GM18508 (cell line): ENCODE results near the gene POLR2I.

Experiments used
- ATAC-seq: cut with Tn5 transposase; IDR thresholded peaks from one replicate; pipeline ENCODE4 v1.9.1; 2021; ENCODE audit warnings: moderate number of reproducible peaks; ENCODE audit not compliant: insufficient read depth, unreplicated experiment

The POLR2I gene

DNA sequence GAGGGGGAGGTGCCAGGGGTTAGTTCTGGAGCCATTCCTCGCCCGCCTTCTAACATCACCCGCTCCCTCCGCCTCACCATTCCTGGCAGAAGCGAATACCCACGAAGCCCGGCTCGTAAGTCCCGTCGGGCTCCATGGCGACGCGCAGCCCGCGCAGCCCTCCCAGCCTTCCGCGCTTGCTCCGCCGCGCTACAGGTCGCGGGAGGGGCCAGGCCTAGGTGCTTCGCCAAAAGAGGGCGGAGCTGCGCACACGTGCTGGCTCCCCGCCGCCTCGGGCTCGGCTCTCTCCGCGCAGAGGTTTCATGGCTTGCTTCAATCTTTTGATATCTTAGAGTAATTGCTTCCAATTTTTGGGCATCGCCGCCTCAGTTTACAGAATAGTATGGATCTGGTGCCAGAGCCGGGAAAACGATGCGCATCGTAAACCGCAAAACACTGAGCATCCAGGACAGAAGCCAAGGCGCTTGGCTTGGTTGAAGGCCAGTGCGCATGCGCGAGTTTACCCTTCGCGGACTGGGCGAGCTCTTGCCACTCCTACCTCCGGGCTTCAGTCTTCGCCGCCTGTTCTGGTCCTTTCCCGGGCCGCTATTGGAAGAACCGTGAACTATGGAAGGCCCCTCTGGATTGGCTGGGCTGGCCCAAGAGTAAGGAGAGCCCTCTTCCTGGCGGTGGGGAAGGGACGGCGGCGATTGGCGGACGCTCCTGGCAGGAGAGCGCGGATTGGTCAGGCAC is at the start of gene POLR2I:
TSS of gene POLR2I (minus strand) at position 155 of the 732 bp plus-strand sequence. CDS start at position 136, 19 bp downstream.
- ATAC-seq: peak; percentile 58

DNA sequence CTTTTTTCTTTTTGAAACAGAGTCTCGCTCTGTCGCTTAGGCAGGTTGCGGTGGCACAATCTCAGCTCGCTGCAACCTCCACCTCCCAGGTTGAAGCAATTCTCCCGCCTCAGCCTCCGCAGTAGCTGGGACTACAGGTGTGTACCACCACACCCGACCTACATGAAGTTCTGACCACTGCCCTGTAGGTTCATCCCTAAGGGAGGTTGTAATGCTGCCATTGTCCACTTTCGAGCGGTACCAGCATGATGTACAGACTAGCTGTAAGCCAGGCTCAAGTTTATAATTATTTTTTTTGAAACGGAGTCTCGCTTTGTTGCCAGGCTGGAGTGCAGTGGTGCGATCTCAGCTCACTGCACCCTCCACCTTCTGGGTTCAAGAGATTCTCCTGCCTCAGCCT is 49.1 kb upstream of the POLR2I start:
- no peak for ATAC-seq

- ATAC-seq: no peak
Measured at GRCh38 chr19:36160821-36161596, 46.3 kb upstream of the POLR2I start.

DNA sequence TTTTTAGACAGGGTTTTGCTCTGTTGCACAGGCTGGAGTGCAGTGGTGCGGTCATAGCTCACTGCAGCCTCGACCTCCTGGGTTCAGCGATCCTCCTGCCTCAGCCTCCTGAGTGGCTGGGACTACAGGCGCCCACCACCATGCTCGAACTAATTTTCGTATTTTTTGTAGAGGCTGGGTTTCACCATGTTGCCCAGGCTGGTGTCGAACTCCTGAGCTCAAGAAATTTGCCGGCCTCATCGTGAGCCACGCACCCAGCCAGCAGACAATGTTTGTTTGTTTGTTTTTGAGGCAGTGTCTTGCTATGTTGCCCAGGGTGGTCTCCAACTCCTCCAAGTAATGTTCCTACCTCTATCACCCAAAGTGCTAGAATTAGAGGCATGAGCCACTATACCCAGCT is 38.5 kb upstream of the POLR2I start:
- no peak for ATAC-seq

DNA sequence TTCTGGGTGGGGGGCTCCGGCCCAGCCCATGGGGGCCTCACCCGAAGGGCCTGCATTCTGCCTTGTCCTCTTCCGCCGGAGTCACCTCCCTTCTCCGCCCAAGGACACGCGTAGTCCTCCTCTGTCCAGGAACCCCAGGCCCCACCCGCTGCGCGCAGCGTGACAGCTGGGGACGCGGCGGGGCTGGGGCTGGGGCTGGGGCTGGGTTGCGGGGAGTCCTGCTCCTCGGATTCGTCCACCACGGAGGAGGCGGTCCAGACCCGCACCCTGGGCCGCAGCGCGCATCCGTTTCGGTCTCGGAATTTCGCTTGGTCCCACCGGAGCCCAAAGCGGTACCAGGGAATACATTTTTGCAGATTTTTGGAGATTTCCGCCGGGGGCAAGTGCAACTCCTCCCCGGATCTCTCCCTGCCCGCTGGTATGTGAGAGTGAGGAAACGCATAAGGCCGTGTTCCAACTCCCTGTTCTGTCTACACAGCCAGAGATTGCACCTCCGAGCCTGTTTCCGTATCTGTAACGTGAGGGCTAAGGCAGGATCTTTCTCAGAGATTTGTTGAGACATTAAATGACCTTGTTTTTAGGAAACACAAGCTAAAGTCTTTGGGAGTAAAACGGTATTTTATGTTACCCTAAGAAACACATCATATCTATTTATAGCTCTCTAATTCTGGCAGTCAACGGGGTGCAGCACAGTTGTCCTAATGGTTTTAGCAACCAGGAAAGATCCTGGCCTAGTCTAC is 37.8 kb upstream of the POLR2I start, which contains the start of gene COX7A1:
TSS of gene COX7A1 (minus strand) at position 96 of the 740 bp plus-strand sequence. CDS start at position 56, 40 bp downstream.
- no peak for ATAC-seq

GRCh38 chr19:36152019-36152351 is 37.3 kb upstream of the POLR2I start:
- no peak for ATAC-seq

DNA sequence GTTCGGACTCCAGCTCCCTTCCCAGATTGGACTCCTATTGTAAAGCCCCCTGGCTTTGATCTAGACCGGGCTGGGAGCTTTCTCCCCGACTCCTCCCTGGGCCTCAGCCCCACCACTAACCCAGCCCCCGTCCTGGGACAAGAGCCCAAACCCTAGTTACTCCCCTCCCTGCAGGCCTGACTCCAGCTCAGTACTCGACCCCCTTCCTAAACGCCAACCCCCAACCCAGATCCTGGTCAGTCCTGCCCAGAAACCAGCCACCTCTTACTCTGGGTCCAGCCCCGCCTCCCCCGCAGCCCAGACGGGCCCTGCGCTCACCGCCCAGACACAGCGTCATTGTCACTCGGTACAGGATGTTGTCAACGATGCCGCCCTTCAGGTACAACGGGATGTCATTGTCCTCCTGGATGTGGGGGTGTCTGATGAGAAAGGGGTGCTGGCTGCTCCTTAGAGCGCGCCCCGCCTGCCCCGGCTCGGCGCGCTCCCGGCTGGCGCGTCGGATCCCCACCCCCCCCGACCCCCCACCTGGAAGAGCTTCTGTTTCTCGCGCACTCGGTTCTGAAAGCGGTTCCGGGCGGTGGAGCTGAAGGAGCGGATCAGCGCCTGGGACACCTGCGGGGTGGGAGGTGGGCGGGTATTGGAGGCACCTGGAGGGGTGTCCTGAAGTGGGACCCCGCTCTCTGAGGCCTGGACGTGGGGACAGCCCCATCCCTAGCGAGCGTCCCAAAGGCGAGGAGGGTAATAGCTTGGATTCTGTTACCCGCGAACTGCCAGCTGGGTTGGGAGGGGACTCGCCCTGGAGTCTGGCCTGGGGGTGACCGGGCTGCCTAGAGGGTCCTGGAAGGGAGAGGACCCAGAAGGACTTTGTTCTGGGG is 36.7 kb upstream of the POLR2I start:
- ATAC-seq: no peak

DNA sequence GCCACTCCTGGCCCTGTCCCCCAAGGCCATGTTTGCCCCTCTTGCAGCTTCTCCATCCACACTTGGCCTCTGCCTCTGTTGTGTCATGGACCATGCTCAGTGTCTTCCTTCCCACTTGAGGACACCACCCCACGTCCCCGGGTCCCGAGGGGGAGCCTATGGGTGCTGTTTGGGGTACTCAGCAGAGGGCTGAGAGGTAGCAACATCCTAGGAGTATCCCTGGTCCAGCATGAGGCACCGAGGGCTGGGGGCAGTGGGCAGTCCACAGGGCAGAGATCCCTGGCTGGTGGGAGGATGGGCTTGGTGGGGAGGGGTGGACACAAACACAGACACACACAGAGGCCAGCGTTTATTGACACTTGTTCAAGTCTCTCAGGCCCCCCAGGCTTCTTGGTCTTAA is 35.9 kb upstream of the POLR2I start:
- ATAC-seq: no peak

- ATAC-seq: no peak
Measured at GRCh38 chr19:36149673-36150406, 35.2 kb upstream of the POLR2I start.

GRCh38 chr19:36144624-36145023 is 29.9 kb upstream of the POLR2I start:
- no peak for ATAC-seq

DNA sequence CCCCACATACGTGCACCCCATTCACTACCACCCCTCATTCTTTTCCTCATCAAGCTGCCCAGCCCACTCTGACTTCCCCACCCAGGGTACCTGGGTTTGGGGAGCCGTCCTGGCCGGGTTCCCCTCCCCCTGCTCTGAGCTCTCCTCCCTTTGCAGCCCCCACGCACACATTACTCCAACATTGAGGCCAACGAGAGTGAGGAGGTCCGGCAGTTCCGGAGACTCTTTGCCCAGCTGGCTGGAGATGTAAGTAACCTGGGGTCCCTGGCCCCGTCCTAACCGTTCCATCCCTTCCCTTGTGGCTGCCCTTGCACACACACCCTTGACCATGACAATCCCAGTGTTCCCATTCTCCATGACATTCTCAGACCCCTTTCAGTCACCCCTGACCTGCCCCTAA is 27.8 kb upstream of the POLR2I start:
- ATAC-seq: no peak

GRCh38 chr19:36142046-36142445 is 27.4 kb upstream of the POLR2I start:
- no peak for ATAC-seq

DNA sequence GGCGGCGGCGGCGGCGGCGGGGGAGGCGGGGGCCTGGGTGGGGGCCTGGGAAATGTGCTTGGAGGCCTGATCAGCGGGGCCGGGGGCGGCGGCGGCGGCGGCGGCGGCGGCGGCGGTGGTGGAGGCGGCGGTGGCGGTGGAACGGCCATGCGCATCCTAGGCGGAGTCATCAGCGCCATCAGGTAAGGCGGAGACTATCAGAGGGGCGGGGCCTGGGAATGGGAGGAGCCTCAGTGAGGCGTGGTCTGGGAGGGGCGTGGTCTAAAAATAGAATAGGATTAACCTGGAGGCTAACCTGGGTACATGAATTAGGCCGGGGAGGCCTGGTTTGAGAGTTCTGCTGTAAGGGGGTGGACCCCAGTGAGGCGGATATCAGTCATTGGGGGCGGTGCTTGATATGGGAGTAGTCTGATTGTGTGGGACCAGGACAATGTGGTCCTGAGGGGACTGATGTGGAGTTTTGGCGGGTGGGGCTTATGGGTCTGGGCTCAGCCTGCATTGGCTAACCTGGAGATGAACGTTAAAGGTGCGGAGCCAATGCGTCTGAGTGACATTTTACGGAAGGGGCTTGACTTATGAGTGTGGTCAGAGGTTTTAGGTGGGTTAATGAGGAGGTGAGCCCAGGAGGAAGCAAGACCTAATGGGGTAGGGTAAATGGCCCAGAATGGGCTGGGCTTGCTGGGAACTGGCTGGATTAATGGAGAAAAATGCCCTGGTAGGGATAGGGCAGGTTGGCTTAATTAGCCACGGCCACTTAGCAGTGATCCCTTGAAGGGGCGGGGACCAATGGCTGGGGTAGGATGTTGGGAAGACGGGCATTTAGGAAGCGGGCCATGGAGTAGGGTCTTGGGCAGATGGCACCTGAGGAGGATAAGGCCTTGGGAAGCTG is 26.6 kb upstream of the POLR2I start:
- no peak for ATAC-seq

- ATAC-seq: no peak
Measured at GRCh38 chr19:36140304-36141038, 25.8 kb upstream of the POLR2I start.

- ATAC-seq: peak; percentile 45
Measured at GRCh38 chr19:36139473-36140303, 25.0 kb upstream of the POLR2I start, which contains the start of gene CAPNS1. Gene CAPNS1 (plus strand): TSS chr19:36140066. CDS start chr19:36141012, 946 bp downstream.

DNA sequence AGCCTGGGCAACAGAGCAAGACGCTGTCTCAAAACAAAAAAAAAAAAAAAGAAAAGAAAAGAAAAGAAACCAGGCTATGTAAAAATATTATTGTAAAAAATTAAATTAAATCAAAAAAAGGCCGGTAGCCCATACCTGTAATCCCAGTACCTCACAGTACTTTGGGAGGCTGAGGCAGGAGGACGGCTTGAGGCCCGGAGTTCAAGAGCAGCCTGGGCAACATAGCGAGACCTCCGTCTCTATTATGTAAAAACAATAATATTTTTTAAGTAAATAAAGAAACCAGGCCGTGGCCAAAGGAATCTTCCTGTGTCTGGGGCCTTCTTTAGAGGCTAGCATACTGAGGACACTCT is 24.4 kb upstream of the POLR2I start:
- ATAC-seq: no peak
